Activated T-cell treated with anti-CD3 and anti-CD28 coated beads for 24 hours (primary cell): ENCODE measurements around the gene KCNJ18.
"Not testable (repeated sequence)": the region's sequence is repeated elsewhere in the genome, so short reads cannot be mapped to it uniquely, and the experiment has no call there.

ENCODE experiments used
- DNase-seq: peaks from one replicate; pipeline ENCODE4 v3.0.0-alpha.2; 2020; ENCODE audit warnings: low read depth

The KCNJ18 gene

DNA sequence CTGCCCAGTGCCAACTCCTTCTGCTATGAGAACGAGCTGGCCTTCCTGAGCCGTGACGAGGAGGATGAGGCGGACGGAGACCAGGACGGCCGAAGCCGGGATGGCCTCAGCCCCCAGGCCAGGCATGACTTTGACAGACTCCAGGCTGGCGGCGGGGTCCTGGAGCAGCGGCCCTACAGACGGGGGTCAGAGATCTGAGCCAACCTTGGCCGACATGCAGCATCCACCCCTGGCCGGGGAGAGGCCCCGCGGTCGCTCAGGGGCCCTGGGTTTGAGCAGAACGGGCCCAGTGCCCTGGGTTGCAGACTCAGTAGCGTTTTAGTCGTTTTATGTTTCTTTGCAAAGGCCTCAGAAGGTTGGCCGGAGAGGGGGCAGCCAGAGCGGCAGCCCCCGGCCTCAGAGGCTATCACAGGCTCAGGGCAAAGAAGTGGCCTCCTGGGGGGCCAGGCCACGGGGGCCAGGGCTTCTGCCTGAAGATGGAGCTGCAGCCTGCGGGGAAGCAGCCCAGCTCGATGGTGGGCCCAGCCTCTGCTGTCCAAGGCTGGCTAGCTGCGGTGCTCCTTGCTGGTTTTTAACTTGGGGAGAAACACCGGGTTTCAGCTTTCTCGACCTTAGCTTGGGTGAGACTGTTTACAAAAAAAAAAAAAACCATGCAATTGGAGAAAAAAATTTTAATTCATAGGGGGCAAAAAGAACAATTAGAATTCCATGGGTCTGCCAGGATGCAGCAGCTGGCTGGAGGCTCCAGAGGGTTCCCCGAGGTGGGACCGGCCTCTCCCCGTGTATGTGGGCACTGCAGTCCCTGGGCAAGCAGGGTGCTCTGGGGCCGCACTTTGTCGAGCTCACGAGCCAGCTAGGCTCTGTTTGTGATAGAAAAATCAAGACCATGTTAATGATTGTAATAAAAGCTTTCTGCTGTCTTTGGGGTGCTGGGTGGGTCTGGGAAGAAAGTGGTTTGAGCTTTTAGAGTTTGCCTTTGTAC is 11.9 kb downstream of the KCNJ18 start:
- DNase-seq: not testable (repeated sequence)

- DNase-seq: no peak
These were observed 12.8 kb downstream of the KCNJ18 start for GRCh38 chr17:21705021-21705601.

- DNase-seq: not testable (repeated sequence)
These were observed 13.4 kb downstream of the KCNJ18 start for GRCh38 chr17:21705746-21706145.

- DNase-seq: not testable (repeated sequence)
These were observed 14.2 kb downstream of the KCNJ18 start for GRCh38 chr17:21706546-21706945.

DNA sequence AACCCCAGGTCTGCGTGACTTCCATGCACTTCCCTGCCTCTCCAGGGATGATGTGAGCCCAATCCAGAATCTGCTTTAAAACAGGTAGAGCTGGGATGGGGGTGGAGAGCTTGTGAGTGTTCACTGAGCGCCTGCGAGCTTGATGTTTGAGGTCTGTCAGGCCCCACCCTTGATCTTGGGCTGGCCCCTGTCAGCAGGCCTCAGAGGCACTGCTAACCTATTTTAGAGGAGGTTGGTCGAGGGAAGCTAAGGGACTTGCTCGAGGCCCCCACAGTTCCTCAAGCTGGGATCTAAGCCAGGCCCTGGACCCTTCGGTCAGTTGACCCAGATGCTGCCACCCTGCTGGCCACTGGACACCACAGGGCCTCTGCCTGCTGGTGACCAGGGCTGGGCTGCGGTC is 14.8 kb downstream of the KCNJ18 start:
- not testable (repeated sequence) for DNase-seq

DNA sequence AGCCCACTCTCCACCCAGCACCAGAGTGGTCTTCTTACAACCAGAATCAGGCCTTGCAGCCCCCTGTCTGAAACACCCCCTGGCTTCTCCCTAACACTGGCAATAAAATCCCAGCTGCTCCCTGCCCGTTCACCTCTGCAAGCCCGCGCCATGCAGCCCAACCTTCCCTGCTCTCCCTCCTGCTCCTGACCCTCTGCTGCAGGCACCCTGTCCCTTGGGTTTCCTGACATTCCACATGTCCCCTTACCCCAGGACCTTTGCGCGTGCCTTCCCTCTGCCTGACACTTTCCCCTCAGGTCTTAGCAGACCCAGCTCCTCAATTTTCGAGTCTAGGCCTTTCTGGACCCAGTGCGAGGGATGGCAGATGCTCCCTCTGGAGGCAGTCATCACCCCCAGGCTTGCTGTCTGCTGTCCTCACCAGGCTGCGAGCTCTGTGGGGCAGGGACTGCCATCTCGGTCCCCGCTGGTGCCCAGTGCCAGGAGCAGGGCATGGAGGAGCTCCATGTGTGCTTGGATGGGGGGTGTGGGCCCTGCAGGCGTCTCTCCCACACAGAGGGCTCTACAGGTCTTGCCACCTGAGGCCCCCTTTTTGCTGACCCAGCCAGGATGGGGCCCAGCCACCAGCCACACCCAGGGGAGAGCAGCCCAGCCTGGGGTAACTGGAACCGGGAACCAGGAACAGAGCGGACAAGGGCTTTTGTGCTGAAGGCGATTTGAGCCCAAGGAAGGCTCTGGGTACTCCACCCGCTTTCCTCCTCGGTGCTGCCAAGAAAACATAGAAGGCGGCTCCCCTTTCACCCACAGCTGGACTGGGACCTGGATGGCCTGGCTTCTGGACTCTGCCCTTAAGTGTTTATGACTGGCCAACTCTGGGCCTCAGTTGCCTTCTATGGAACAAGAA is 15.6 kb downstream of the KCNJ18 start:
- not testable (repeated sequence) for DNase-seq

DNA sequence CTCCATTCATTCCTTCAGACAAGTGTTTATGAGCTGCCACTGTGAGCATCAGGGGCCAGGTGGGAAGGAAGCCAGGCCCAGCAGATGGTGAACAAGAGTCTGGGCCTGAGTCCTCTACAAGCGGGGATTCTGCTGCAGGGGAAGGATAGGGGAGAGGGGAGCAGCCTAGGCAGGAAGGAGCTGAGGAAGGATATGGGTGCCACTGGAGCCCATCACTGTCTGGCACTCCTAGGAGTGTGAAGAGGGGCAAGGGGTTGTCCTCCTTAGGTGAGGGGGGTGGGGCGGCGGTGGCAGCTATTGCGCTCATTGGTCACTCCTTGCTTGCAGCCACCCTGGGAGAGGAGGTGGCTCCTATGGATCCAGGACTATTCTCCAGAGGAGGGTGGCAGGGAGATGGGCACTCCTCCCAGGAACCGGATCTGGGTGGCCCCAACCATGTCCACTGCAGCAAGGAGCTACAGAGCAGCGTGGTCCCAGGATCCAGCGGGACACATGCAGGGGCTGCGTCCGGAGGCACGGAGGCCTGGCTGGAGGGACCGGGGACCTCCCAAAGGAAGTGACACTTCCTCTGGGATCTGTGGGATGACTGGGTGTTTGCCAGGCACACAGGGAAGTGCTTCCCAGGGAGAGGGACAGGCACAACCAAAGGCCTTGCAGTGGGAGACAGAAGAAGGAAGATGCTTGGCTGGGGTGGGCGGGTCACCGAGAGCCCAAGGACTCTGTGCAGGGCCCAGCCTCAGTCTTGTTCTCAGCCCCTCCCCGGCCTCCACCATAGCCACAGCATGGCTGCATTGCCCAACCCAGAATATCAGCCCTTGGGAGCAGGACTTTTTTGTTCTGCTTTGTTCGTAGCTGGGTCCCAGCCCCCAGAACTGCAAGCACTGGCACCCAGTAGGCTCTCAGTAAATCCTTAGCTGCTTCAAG is 16.6 kb downstream of the KCNJ18 start:
- not testable (repeated sequence) for DNase-seq

- not testable (repeated sequence) for DNase-seq
These were observed 17.7 kb downstream of the KCNJ18 start for GRCh38 chr17:21709994-21710393.

- not testable (repeated sequence) for DNase-seq
These were observed 18.2 kb downstream of the KCNJ18 start for GRCh38 chr17:21710486-21710885.

DNA sequence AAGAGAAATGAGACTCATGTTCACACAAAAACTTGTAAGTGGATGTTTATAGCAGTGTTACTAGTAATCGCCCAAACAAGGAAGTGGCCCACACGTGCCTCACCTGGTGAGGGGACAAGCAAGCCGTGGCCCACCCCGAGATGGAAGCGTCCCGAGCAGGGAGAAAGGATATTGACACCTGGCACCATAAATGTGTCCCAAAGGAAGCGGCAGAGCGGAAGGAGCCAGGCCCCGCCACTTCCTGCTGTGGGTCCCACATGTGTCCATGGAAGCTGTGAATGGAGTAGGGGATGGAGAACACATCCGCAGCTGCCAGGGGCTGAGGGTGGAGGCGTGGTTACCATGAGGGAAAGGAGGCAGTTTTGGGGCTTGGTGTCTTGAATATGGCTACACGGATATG is 18.9 kb downstream of the KCNJ18 start:
- no peak for DNase-seq

GRCh38 chr17:21713020-21713419 is 20.7 kb downstream of the KCNJ18 start:
- not testable (repeated sequence) for DNase-seq

GRCh38 chr17:21713631-21714030 is 21.3 kb downstream of the KCNJ18 start:
- DNase-seq: not testable (repeated sequence)

- not testable (repeated sequence) for DNase-seq
These were observed 22.4 kb downstream of the KCNJ18 start for GRCh38 chr17:21714676-21715075.

GRCh38 chr17:21715877-21716276 is 23.6 kb downstream of the KCNJ18 start:
- not testable (repeated sequence) for DNase-seq

DNA sequence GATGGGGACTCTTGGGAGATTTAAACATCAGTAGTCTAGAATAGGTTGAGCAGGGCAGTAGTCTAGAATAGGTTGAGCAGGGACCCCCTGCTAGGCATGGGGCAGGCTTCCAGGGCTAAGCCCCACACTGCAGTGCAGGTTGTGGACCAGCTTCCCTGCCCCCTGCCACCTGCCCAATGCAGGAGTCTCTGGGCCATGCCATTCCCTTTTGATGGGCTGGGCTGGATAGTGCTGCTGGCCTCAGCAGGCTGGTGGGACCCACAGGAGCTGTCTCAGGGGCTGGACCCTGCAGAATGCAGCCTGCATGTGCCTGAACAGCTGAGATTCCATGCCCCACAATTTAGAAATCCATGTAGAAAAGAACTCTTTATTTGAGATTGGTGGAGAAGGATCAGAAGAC is 26.6 kb downstream of the KCNJ18 start:
- not testable (repeated sequence) for DNase-seq

DNA sequence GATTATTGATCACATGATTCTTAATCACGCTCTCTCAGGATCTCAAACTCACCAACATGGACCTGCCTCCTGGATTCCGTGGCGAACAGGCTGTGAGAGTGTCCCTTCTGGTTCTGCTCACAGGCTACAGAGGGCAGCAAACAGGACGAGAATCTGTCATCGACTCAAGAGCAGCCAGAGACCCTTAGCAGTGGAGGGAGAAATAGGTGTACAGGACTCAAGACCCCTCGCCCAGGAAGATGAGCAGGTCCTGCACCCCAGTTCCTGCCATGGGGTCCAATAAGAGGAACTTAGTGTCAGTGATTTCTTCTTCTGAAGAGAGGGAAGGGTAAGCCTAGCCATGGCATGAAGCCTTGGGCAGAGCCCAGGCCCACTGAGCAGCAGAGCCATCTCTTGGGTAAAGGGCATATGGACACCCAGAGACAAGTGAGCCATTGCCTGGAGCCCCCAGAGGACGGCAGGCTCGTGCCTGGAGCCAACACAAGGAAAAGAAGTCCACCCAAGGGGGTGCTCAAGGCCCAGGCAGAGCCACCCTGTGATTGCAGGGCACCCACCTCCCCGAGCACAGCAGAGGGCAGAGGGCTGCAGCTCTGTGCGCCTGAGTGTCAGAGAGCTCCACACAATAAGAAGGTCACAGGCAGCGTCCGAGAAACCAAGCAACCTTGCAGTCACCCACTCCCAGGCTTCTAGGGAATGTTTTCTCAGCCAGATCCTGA is 27.3 kb downstream of the KCNJ18 start:
- not testable (repeated sequence) for DNase-seq

GRCh38 chr17:21720566-21720965 is 28.2 kb downstream of the KCNJ18 start:
- DNase-seq: not testable (repeated sequence)

GRCh38 chr17:21722268-21722667 is 29.9 kb downstream of the KCNJ18 start:
- DNase-seq: not testable (repeated sequence)

DNA sequence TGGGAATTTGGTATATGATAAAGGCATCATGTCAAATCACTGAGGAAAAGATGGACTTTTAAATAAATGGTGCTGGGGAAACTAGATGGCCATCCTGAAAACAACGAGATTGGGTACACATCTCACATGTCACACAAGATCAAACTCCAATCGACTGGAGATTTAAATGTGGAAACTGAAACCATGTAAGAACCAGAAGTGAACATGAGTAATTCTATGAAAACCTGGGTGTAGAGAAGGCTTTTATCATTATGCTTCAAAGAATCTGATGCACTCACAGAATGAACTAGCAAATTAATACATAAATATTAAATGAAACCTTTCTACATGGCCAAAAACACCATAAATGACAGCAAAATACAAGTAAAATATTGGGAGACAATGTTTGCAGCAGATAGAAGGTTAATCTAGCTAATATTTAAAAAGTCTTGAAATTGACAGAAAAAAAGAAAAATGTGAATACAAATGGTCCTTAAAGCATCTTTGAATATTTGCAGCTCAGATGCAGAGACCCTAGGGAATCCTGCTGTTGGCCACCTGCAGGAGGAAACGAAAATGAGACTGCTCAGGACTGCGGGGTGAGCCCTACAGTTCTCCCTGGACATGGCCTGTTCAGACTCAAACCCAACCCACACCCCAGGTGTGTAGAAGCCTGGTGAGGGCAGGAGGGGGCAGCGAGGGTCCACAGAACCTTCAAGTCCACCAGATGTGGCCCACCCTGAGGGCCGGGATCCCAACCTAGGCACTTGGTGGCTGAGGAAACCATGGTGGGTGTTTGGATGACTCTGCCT is 32.1 kb downstream of the KCNJ18 start:
- DNase-seq: not testable (repeated sequence)
